GM12872 (cell line): Measurements from ENCODE around the gene ATP1A3.

Experiments
- TF ChIP-seq, protein P1 (sequence below): IDR thresholded peaks from 3 replicates; pipeline ENCODE4 v1.5.1; 2011; ENCODE audit warnings: low read depth, mild to moderate bottlenecking, low read length, moderate library complexity; ENCODE audit not compliant: insufficient read depth

Gene ATP1A3

DNA sequence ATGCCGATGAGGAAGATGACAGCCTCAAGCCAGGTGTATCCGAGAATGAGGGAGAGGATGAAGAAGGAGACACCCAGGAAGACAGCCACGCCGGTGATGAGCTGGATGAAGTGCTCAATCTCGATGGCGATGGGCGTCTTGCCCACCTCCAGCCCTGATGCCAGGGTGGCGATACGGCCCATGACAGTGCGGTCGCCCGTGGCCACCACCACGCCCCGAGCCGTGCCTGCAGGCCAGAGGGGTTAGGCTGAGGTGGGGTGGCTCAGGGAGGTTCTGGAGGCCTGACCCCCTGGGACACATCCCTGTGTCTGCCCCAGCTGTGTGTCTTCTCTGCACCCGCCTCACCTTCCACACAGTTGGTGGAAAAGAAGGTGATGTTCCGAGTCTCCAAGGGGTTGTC, 9.1 kb downstream of the ATP1A3 start:
- TF ChIP-seq, protein P1, sequence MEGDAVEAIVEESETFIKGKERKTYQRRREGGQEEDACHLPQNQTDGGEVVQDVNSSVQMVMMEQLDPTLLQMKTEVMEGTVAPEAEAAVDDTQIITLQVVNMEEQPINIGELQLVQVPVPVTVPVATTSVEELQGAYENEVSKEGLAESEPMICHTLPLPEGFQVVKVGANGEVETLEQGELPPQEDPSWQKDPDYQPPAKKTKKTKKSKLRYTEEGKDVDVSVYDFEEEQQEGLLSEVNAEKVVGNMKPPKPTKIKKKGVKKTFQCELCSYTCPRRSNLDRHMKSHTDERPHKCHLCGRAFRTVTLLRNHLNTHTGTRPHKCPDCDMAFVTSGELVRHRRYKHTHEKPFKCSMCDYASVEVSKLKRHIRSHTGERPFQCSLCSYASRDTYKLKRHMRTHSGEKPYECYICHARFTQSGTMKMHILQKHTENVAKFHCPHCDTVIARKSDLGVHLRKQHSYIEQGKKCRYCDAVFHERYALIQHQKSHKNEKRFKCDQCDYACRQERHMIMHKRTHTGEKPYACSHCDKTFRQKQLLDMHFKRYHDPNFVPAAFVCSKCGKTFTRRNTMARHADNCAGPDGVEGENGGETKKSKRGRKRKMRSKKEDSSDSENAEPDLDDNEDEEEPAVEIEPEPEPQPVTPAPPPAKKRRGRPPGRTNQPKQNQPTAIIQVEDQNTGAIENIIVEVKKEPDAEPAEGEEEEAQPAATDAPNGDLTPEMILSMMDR = no peak

DNA sequence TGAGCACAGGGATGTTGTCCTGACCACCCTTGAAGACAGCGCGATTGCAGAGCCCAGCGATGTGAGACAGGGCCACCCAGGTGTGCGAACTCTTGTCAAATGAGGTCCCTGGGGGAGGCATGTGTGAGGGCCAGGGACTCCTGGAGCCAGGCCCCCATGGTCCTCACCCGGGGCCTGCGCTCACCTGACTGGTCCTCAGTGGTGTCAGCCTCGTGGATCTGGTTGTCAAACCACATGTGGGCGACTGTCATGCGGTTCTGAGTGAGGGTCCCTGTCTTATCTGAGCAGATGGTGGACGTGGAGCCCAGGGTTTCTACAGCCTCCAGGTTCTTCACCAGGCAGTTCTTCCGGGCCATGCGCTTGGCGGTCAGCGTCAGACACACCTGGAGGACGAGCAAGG, 12.3 kb downstream of the ATP1A3 start:
- TF ChIP-seq, protein P1 = no peak

DNA sequence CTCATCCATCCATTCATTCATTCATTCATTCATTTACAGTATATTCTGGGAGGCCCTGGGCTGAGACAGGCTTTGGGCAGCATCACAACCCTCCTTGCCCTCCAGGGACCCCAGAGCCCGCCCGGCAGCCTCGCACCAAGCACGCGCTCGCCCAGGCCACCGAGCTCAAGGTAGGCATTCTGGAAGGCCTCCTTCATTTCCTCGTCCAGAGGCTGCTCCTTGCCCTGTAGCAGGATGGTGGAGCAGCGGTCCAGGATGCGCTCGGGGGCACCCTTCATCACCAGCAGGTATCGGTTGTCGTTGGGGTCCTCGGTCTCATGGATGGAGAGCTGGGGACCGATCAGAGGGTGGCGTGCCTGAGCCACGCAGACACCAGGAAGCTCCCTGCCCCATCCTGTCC, 15.6 kb downstream of the ATP1A3 start:
- TF ChIP-seq, protein P1 = no peak

DNA sequence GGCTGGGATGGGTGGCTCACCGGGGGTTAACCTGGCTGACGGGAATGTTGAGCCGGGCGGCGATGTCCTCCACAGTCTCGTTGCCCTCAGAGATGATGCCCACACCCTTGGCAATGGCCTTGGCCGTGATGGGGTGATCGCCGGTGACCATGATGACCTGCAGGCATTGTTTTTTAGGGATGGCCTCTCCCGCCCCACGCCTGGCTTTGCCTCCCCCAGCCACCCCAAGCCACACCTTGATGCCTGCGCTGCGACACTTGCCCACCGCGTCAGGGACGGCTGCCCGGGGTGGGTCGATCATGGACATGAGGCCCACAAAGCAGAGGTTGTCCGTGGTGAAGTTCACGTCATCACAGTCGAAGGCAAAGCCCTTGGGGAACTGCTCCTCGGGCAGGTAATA, 16.1 kb downstream of the ATP1A3 start:
- TF ChIP-seq, protein P1 = no peak

DNA sequence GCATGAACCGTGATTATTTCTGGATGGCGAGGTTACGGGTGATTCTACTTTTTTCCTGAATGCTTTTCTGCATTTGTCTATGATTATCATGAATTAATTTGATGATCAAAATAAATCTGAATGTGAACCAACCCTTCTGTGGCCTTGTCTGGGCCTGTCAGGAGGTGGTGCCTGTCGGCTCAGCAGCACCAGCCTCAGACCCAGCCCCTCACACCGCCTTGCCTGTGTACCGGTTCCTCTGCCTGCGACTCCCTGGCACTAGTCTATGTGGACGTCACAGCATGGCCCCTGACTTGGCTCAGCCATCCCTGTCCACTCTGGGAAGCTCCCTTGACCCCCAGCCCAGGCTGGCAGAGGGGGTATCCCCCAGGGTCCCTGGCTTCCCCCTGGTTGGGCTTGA, 19.4 kb downstream of the ATP1A3 start:
- TF ChIP-seq, protein P1 = no peak

DNA sequence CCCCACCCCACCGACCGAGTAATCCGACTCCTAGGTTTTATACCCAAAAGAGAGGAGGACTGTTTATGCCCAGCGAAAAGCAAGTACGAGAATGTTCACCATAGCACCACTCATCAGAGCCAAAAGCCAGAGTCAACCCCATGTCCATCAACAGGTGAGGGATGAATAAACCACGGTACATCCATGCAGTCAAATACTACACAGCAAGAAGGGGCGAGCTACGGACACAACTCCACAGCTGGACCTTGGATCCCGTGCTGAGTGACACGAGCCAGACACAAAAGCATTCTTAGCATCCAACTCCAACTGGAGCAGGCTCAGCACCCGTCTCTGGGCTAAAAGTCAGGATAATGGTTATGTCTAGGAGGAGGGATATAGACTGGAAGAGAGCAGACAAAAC, 22.7 kb downstream of the ATP1A3 start:
- TF ChIP-seq, protein P1 = no peak

DNA sequence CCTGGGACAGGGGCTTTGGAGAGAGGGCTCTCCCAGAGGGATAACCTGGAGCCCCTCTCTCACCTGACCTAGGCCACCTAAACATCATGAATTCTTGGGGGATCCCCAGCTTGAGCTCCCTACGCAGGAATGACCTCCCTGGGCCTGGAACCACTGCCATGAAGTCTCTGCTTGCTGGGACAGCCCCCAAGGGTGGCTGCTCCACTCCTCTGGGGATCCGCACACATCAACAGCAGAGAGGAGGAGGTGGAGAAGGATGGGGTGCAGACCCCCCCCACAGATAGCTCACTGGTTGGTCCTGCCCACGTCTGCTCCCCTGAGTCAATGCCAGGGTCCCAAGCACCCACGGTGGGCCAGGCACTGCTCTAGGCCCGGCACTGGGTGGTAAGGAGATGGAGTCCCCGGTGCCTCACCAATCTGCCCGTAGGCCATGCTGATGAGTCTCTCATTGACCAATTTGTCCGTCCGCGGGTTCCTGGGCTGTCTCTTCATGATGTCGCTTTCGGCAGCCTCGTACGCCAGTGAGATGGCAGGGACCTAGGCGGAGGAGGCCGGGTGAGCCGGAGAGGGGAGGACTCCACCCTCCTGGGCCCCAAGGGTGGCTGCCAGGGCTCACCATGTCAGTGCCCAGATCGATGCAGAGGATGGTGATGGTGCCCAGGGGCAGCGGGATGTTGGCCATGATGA, 24.1 kb downstream of the ATP1A3 start:
- TF ChIP-seq, protein P1 = no peak
